Islet of Langerhans (tissue), 1 donor: Measurements from ENCODE around the gene TMC8.
"Not testable (repeated sequence)": the region's sequence is repeated elsewhere in the genome, so short reads cannot be mapped to it uniquely, and the experiment has no call there.

Experiments used
- FAIRE-seq: peaks from one replicate; lab custom pipeline; 2011; peaks lifted over from hg19 to GRCh38; lab: Jason Lieb, UNC

TMC8 gene

DNA sequence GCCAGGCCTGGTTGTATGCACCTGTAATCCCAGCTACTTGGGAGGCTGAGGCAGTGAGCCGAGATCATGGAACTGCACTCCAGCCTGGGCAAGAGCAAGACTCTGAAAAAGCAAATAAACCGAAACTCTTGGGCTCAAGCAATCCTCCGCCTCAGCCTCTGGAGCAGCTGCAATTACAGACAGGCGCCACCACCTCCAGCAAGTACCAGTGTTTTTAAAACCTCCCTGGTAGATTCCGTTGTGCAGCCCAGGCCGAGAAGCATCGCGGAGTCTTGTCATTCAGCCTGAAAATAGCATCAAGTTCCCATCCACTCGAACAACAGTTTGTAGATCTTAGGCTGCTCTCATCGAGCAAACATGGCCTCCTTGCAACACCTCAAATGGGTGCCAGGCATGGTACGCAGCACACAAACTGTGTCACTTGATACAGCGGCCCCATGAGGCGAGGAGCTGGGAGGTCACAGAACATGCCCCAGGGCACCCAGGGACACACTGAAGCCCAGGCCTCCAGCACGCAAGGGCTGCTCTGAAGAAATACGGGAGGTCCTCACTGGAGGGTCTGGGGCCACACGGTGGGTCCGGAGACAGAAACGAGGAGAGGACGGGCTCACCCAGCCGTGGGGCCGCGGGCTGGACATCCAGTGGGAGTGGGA lies 20.1 kb upstream of the TMC8 start:
- no peak for FAIRE-seq

DNA sequence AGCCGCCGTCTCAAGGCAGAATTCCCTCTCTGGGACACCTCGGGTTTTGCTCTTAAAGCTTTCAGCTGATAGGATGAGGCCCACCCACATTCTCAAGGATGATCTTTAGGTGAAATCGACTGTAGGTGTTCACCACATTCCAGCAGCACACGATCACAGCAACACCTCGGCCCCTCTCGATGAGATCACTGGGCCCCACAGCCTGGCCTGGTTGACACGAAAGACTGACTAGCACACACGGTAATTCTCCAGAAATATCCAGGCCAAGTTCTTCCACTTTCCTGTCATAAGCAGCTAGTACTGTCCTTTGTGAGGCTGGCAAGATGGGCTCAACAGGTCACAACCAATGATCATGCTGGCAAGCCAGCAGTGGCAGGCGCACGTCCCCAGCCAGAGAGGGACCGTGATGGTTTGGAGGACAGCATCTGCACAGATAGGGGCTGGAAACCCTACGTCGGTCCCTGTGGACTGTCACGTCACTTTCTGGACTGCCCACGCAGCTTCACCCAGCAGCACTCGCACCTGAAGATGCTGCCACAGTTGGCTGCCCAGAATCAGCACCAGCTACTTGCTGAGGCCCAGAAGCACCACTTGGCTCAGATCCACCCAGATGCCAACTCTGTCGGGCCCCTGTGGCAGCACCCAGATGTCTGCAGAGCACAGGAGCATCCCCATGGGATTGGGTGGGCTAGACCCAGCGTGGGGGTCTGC lies 19.4 kb upstream of the TMC8 start:
- no peak for FAIRE-seq

DNA sequence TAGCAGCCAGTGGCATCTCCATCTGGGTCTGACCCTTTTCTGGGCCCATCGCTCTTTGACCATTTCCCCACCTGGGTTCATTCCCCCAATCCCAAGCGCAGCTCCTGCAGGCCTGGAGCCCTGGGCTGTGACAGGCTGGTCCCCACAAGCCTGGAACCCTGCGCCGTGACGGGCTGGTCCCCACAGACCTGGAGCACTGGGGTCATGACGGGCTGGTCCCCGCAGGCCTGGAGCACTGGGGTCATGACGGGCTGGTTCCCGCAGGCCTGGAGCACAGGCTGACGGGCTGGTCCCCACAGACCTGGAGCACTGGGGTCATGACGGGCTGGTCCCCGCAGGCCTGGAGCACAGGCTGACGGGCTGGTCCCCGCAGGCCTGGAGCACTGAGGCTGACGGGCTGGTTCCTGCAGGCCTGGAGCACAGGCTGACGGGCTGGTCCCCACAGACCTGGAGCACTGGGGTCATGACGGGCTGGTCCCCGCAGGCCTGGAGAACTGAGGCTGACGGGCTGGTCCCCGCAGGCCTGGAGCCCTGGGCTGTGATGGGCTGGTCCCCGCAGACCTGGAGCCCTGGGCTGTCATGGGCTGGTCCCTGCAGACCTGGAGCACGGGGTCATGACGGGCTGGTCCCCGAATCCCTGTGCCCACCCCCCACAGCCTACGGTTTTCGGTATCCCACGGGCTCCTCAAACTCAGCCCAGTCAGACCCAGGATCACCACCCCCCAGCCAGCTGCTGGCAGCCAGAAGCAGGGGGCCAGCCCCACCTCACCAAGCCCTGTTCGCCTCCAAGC lies 18.6 kb upstream of the TMC8 start:
- no peak for FAIRE-seq

DNA sequence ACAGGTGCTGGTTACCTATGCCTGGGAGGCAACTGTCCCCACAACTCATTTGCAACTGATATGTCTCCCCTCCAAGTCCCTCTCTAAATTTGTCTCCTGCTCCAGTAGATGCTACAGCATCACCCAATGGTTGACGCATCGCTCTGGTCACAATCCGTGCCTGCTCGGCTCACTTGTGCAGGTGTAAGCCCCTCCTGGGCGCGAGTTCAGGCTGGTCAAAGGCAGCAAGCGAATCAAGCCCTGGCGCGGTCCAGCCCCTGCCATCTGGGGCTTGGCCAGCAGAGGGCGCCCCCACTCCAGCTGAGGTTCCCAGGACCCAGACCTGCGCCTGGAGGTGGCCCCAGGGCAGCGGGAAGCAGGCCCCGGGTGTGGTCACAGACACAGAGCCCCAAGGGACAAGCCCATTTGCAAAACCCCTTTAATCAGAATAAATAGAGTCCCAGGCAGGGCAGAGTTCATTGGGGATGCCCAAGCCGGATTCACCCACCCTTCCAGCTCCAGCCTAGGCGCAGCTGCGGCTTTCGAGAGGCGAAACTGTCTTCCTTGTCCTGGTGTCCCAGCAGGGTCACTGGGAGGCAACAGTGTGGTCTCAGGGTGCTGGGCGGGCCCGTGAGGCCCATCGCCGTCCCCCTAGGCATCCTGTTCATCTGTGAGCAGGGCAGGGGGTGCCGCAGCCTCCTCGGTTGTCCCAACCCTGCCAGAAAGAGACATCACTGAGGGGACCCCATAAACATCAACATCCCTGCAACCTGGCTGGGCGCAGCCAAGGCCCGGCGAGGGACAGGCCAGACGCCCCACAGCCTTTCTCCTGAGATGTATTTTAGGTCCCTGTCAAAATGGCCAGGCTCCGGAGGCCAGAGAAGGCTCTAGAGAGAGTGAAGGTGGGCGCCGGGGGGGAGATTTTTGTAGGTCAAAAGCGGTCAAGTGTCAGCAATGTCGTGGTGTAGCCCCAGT lies 17.8 kb upstream of the TMC8 start:
- FAIRE-seq, result no peak

DNA sequence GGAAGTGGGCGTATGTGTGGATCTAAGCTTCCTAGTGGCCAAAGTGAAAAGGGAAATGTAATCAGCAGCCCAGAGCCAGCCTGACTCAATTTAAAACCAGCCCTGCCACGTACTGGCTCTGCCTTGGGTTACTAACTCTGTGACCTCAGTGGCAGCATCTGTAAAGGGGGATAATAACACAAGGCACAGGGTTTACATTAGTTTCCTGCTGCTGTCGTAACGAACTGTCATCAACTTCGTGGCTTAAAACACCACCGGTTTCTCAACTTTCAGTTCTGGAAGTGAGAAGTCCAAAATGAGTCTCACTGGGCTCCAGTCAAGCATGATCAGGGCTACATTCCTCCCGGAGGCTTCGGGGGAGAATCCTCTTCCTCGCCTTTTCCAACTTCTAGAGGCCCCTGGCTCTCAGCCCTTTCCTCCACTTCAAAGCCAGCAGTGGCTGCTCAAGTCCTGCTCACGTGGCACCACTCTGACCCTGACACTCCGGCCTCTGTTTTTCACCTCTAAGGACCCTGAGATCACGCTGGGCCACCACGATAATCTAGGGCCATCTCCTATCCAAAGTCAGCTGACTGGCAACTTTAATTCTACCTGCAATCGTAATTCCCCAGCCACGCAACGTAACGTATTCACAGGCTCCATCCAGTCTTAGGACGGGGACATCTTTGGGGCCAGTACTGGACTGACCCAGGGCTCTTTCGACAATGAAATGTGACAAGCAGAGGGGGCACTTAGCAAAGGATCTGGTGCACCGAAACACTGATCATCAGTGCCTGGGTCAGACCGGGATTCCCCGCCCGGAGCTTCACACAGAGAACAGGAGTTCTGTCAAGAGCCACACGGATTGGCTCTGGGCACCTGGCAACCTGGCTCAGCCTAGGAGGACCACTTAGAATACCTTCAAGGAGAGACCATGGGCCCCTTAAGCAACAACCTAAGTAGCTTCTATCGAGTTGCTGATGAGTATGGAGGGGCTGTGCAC lies 16.5 kb upstream of the TMC8 start:
- FAIRE-seq, result no peak

DNA sequence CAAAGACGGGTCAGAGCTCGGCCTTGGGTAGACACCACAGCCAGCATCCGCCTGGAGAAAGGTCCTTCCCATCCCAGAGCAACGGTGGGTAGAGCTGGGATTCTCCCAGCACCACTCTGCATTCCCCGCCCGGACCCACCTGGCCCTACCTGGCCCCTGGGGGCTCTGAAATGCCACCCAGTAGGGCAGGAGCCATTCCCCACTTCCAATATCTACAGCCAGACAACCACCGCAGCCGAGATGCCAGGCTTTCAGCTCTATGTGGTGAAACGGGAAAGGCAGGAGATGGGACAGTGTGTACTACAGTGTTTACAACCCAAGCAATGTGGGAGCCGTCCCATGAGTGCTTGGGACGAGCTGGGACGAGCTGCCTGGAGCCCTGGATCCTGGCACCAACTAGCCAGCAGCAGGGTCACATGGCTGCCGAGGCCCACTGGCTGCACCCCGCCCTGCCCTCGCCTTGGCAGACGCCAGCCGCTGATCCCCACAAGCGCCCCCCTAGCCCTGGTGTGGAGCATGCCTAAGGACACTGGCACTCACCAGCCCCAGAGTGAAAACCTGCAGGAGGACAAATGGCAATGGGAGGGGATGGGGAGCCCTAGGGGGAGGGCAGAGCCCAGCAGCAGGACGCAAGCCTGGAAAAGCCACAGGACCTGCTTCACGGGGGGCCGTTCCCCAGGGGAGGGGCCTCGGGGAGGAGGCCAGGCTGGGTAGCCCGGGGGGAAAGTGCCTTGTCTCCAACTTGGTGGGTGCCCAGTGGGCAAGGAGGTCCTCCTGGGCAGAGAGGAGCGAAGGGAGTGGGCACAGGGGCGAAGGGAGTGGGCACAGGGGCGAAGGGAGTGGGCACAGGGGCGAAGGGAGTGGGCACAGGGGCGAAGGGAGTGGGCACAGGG lies 15.5 kb upstream of the TMC8 start:
- no peak for FAIRE-seq

DNA sequence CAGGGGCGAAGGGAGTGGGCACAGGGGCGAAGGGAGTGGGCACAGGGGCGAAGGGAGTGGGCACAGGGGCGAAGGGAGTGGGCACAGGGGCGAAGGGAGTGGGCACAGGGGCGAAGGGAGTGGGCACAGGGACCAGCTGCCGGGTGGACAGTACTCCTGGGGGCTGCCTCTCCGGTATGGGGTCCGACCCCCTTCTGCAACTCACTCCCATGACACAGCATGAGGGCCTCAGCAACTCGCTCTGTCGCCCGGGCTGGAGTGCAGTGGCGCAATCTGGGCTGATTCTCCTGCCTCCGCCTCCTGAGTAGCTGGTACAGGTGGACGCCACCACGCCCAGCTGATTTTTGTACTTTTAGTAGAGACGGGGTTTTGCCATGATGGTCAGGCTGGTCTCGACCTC lies 14.8 kb upstream of the TMC8 start:
- FAIRE-seq, result not testable (repeated sequence)

DNA sequence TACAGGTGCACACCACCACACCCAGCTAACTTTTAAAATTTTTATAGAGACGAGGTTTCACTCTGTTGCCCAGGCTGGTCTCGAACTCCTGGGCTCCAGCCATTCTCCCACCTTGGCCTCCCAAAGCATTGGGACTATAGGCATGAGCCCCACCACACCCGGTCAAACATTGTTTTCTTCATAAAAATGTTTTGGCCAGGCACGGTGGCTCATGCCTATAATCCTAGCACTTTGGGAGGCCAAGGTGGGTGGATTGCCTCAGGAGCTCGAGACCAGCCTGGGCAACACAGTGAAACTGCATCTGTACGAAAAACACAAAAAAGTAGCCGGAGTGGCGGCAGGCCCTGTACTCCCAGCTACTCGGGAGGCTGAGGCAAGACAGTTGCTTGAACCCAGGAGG lies 14.2 kb upstream of the TMC8 start:
- no peak for FAIRE-seq

DNA sequence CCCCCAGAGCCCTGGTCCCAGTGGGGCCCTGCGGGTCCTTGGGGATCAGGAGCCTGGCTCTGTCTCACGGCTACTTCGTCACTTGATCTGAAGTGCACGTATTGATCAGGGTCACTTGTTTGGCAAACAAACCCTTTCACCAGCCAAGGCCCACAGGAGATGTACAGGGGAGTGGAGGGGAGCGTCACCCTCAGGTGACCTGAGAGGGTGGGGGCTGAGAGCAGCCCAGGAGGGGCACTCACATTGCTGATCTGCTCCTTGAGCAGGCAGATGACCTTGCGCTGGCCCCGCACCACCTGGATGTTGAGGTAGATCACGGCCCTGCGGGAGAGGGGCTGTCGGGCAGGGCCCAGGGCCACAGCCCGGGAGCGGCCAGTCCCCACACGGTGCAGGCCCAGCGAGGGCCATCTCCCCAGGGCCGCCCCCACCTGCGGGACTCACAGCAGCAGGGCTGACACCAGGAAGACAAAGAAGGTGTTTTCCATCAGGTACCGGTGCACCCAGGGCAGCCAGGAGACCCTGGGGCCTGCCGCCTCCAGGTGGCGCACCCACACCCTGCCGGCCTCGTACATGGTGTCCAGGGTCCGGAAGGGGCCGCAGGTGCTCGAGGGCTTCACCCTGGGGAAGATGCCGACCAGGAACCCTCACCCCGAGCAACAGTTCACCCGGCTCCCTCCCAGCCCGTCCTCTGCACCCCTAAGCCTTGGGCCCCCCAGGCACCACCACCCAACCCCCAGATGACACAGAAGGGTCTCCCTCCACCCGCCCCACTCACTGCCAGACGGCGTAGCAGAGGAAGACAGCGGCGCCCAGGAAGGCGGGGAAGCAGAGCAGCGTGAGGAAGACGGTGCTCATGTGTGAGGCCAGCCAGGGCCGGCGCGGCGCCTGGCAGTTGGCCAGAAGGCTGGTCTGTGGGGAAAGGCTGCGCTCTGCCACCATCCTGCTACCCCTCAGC lies 13.3 kb upstream of the TMC8 start:
- no peak for FAIRE-seq

DNA sequence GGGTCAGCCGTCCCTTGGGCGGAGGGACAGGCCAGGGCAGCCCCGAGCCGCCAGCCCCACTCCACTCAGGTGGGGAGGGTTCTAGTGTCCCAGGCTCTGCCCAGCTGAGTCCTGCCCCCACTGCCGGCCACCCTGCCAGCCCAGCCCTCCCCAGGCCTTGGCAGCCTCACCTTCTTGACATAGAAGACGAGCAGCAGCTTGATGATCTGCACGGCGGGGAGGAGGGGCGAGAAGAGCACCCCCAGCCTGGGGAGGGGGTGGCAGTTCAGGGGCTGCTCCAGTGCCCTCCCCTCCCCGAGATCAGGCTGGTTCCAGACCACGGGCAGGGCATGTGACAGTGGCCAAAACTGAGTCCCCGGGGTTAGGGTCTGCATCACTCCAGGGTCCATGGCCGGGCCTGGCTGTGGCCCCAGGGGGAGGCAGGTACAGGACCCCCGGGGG lies 11.8 kb upstream of the TMC8 start:
- FAIRE-seq, result no peak

DNA sequence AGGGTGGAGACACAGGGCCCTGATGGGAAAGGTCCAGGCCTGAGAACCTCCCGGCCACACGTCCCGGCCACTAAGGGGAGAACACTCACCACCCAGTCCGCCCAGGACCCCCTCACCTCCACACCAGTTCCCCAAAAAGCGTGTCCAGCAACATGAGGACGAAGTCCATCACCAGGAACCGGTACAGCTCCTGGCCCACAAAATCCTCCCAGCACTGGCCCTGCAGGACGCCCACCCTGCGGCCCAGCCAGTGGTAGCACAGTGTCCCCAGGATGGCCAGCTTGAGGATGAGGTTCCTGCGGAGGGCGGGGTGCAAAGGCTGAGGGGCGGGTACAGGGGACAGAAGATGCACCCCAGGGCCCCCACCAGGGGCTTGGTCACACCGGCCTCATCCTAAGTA lies 10.0 kb upstream of the TMC8 start:
- no peak for FAIRE-seq

DNA sequence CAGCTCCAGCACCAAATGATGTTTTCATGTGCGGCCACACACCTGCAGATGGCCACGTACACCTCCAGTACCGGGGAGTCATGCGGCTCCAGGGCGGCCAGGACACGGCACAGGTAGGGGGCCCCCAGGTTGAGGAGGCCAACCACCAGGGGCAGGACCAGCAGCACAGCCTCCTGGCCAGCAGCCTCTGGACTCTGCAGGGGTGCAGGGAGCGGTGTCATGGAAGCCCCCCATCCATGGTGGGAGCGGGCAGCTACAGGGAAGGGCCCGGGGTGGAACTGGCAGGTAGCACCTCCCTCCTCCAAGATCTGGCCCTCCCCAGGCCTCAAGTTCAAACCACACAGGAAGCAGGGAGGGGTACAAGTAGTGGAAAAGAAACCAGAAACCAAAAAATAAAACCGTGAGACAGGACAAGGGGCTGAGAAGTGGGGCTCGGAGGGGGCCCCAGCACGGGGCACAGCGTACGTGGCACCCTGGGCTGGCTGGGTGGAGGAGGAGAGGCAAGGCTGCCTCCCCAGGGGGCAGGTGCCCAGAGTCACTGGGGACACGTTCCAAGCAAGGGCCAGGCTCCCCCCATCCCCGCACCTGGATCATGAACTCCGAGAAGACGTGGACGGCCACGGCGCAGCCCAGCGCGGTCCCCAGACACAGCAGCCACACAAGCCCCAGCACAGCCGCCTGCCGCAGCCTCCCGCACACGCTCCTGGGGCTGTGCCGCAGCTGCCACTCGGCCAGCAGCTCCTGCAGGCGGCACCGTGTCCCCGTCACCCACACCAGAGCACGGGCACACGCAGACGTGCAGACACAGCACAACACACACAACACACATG lies 9.4 kb upstream of the TMC8 start:
- no peak for FAIRE-seq

DNA sequence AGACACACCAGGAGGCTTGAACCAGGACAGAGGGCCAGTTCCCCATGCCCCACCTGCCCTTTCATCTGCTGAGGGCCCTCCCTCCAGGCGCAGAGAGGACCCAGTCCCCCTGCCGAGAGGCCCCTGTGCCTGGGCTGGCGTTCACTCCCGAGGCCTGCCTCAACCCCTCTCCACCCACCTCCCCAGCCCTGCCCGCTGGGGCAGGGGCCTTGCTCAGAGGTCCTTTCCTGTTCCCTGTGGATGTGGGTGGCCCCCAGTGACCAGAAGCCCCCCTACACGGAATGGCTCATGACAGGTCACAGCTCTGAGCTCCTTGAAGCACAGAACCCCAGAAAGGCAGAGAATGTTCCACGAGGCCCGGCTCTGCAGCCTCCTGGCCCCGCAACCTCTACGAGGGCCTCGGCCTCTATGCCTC lies 8.8 kb upstream of the TMC8 start:
- no peak for FAIRE-seq

DNA sequence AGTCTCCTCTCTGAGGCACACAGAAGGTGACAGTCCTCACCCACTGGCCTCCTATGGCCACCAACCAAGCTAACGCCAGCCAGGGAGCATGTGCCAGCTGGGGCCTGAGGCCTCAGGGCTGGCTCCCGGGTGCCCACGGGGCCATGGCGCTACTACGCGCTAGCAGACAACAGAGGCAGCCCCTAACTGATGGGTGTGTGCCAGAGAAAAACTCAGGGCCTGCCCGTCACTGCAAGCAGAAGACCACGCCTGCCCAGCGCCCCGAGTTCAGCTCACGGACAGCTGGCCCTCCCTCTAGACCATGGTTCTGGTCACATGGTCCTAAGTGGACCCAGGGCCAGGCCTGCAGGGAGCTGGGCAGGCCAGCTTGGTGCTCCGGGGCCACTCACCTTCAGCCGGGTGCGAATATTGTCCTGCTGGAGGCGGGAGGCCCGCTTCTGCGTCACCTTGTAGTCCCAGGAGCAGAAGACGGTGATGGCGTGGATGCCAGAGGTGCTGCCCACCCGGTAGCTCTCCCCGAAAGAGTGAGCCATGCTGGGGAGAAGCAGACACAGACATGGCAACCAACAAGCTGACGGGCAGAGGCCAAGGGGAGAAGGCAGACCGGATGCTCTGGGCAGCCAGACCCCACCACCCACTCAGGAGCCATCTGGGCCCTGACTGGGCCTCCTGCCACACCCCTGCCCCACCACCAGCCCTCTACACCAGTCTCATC lies 8.2 kb upstream of the TMC8 start:
- no peak for FAIRE-seq

DNA sequence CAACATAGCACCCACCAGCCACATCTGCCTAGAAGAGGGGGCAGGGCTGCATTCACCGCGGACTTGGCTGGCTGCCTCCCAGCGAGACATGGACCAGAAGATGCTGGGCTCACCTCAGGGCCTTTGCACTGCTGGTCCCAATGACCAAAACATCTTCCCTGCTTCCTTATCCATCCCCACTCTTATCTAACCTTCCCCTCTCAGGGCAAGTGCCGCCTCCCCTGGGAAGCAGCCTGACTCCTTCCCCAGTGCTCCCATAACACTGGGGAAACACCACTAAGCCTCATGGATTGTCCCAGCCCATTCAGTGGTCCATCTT lies 7.7 kb upstream of the TMC8 start:
- no peak for FAIRE-seq

DNA sequence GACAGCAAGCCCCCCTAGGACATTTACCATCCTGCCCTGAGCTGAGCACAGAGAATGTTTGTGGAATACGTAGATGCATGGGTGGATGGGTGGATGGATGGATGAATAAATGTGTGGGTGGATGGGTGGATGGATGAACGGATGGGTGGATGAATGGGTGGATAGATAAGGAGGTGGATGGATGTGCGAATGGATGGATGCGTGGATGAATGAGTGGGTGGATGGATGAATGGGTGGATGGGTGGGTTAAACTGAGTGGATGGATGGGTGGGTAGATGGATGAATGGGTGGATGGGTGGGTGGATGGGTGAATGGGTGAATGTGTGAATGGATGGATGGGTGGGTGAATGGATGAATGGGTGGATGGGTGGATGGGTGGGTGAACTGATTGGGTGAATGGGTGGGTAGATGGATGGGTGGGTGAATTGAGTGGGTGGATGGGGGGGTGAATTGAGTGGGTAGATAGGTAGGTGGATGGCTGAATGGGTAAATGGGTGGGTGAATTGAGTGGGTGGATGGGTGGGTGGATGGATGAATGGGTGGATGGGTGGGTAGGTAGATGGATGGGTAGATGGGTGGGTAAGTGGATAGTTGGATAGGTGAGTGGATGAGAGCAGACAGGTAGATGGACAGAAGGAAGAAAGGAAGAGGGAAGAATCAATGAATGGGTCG lies 7.2 kb upstream of the TMC8 start:
- FAIRE-seq, result no peak
